ENCODE data around the gene PLXNA3. TPM values are rescaled to one million over a fixed set of nuclear protein-coding genes. Genes with fewer than 3 reads are reported as not detected.

The PLXNA3 gene
- total RNA-seq, 2 experiments from 2014 or later, result 23.2 to 25.3 TPM

GRCh38 chrX:154426916-154427770, 30.9 kb upstream of the PLXNA3 start:
- no peak for DNase-seq
- Mint-ChIP-seq H3K36me3 (ENCODE audit: low read depth) (no peaks in the 10 kb centered on the region), H3K4me3 (peak overlapping the region; percentile 77), H3K27ac (no peak overlapping the region), H3K4me1 (peaks cover 26% of the 10 kb centered on the region), H3K27me3 (no peaks in the 10 kb centered on the region), H3K9me3 (ENCODE audit: low read depth) (no peaks in the 10 kb centered on the region)
- intact Hi-C loops (cut with DNase I, micrococcal nuclease), result loop anchor here in 1 of 2 experiments (5.0 kb wide), 1 partner anchor 455 kb away; the partner anchor contains the start of genes HCFC1 and TMEM187
- ChIA-PET CTCF (interaction anchor here (0.8 kb wide), 1 partner anchor 100 kb away, joined by 3 read pairs; no protein-coding TSS in a partner anchor), POLR2A (no interaction called here)
- ATAC-seq, result no peak

GRCh38 chrX:154428176-154429171, 29.6 kb upstream of the PLXNA3 start, which contains the start of gene ATP6AP1:
TSS of gene ATP6AP1 (plus strand) at chrX:154428677. CDS start at chrX:154428693, 16 bp downstream.
- Mint-ChIP-seq H3K27me3 (no peaks in the 10 kb centered on the region), H3K36me3 (ENCODE audit: low read depth) (peaks cover 2% of the 10 kb centered on the region), H3K4me3 (peak within 1 kb of the TSS; percentile 77), H3K9me3 (ENCODE audit: low read depth) (no peaks in the 10 kb centered on the region), H3K4me1 (peaks cover 26% of the 10 kb centered on the region), H3K27ac (peak within 1 kb of the TSS; percentile 65)
- ChIA-PET CTCF (interaction anchor here (0.5 to 0.7 kb wide), 2 partner anchors 31 to 792 kb away, joined by 3 to 4 read pairs; no protein-coding TSS in a partner anchor), POLR2A (interaction anchor here (1.0 kb wide), 1 partner anchor 17 kb away, joined by 4 read pairs; the partner anchor contains the start of gene TAFAZZIN)
- DNase-seq (peak; percentile 94), ATAC-seq (peak; percentile 99)
- intact Hi-C loops (cut with DNase I, micrococcal nuclease), result loop anchor here (1.0 to 5.0 kb wide), 5 partner anchors 16 to 456 kb away; partner anchors contain the start of genes HCFC1 (in 1 of the 2), RPL10 (in 1 of the 2), SLC10A3 (in 1 of the 2) and TAFAZZIN (in 1 of the 2)

- ChIA-PET CTCF (interaction anchor here (0.7 to 1.0 kb wide), 2 partner anchors 32 to 107 kb away, joined by 3 read pairs; no protein-coding TSS in a partner anchor), POLR2A (no interaction called here)
- Mint-ChIP-seq H3K27ac (peak overlapping the region; percentile 65), H3K36me3 (ENCODE audit: low read depth) (peaks cover 2% of the 10 kb centered on the region), H3K27me3 (no peaks in the 10 kb centered on the region), H3K4me1 (peaks cover 24% of the 10 kb centered on the region), H3K9me3 (ENCODE audit: low read depth) (no peaks in the 10 kb centered on the region), H3K4me3 (peak overlapping the region; percentile 77)
- DNase-seq (peak; percentile 16), ATAC-seq (no peak)
- intact Hi-C loops (cut with DNase I, micrococcal nuclease), result loop anchor here (2.0 to 5.0 kb wide), 4 partner anchors 17 to 457 kb away; partner anchors contain the start of genes HCFC1 (in 1 of the 2), RPL10 (in 1 of the 2), SLC10A3 (in 1 of the 2) and TMEM187 (in 1 of the 2)
Measured at GRCh38 chrX:154429711-154430110, 28.4 kb upstream of the PLXNA3 start.

GRCh38 chrX:154430479-154430878, 27.6 kb upstream of the PLXNA3 start:
- ATAC-seq (no peak), DNase-seq (no peak)
- Mint-ChIP-seq H3K27ac (peak overlapping the region; percentile 2), H3K27me3 (no peaks in the 10 kb centered on the region), H3K4me1 (peaks cover 24% of the 10 kb centered on the region), H3K9me3 (ENCODE audit: low read depth) (no peaks in the 10 kb centered on the region), H3K4me3 (peak overlapping the region; percentile 5), H3K36me3 (ENCODE audit: low read depth) (peaks cover 3% of the 10 kb centered on the region)
- CTCF ChIA-PET, result no interaction called here
- POLR2A ChIA-PET, result no interaction called here
- intact Hi-C loops (cut with DNase I, micrococcal nuclease), result no loop called here

- ATAC-seq (no peak), DNase-seq (no peak)
- ChIA-PET CTCF (interaction anchor here (0.5 kb wide), 1 partner anchor 27 kb away, joined by 3 read pairs; no protein-coding TSS in a partner anchor), POLR2A (no interaction called here)
- peak overlapping the region; percentile 2 for H3K27ac Mint-ChIP-seq
- no peaks in the 10 kb centered on the region for H3K9me3 Mint-ChIP-seq (ENCODE audit: low read depth)
- H3K4me1 Mint-ChIP-seq, result peaks cover 24% of the 10 kb centered on the region
- no peaks in the 10 kb centered on the region for H3K27me3 Mint-ChIP-seq
- H3K36me3 Mint-ChIP-seq (ENCODE audit: low read depth), result peaks cover 6% of the 10 kb centered on the region
- peak overlapping the region; percentile 5 for H3K4me3 Mint-ChIP-seq
- intact Hi-C loops (cut with DNase I, micrococcal nuclease), result no loop called here
Measured at GRCh38 chrX:154430916-154431315, 27.2 kb upstream of the PLXNA3 start.

GRCh38 chrX:154431341-154431740, 26.7 kb upstream of the PLXNA3 start:
- Mint-ChIP-seq H3K4me3 (no peak overlapping the region), H3K27ac (no peak overlapping the region), H3K9me3 (ENCODE audit: low read depth) (no peaks in the 10 kb centered on the region), H3K27me3 (no peaks in the 10 kb centered on the region), H3K36me3 (ENCODE audit: low read depth) (peaks cover 6% of the 10 kb centered on the region), H3K4me1 (peaks cover 26% of the 10 kb centered on the region)
- ATAC-seq, result no peak
- no peak for DNase-seq
- ChIA-PET CTCF (interaction anchor here (0.5 kb wide), 1 partner anchor 27 kb away, joined by 3 read pairs; no protein-coding TSS in a partner anchor), POLR2A (no interaction called here)
- intact Hi-C loops (cut with DNase I, micrococcal nuclease), result no loop called here

- no peaks in the 10 kb centered on the region for H3K27me3 Mint-ChIP-seq
- H3K27ac Mint-ChIP-seq, result no peak overlapping the region
- POLR2A ChIA-PET, result no interaction called here
- intact Hi-C loops (cut with DNase I, micrococcal nuclease), result no loop called here
- CTCF ChIA-PET, result no interaction called here
- H3K4me3 Mint-ChIP-seq, result no peak overlapping the region
- ATAC-seq, result no peak
- H3K36me3 Mint-ChIP-seq (ENCODE audit: low read depth), result peaks cover 6% of the 10 kb centered on the region
- H3K4me1 Mint-ChIP-seq, result peaks cover 27% of the 10 kb centered on the region
- no peak for DNase-seq
- no peaks in the 10 kb centered on the region for H3K9me3 Mint-ChIP-seq (ENCODE audit: low read depth)
Measured at GRCh38 chrX:154432210-154432609, 25.9 kb upstream of the PLXNA3 start.

- POLR2A ChIA-PET, result no interaction called here
- intact Hi-C loops (cut with DNase I, micrococcal nuclease), result no loop called here
- Mint-ChIP-seq H3K27me3 (no peaks in the 10 kb centered on the region), H3K4me1 (peaks cover 23% of the 10 kb centered on the region), H3K36me3 (ENCODE audit: low read depth) (peaks cover 10% of the 10 kb centered on the region), H3K27ac (no peak overlapping the region), H3K4me3 (no peak overlapping the region), H3K9me3 (ENCODE audit: low read depth) (no peaks in the 10 kb centered on the region)
- no peak for DNase-seq
- no peak for ATAC-seq
- CTCF ChIA-PET, result no interaction called here
Measured at GRCh38 chrX:154433605-154434004, 24.5 kb upstream of the PLXNA3 start.

GRCh38 chrX:154434394-154435168, 23.5 kb upstream of the PLXNA3 start:
- no peak for ATAC-seq
- intact Hi-C loops (cut with DNase I, micrococcal nuclease), result no loop called here

GRCh38 chrX:154435171-154435733, 22.8 kb upstream of the PLXNA3 start:
- H3K27me3 Mint-ChIP-seq, result no peaks in the 10 kb centered on the region
- DNase-seq (no peak), ATAC-seq (no peak)
- no peak overlapping the region for H3K4me3 Mint-ChIP-seq
- H3K4me1 Mint-ChIP-seq, result peaks cover 20% of the 10 kb centered on the region
- intact Hi-C loops (cut with DNase I, micrococcal nuclease), result no loop called here
- ChIA-PET CTCF (no interaction called here), POLR2A (no interaction called here)
- H3K9me3 Mint-ChIP-seq (ENCODE audit: low read depth), result no peaks in the 10 kb centered on the region
- H3K27ac Mint-ChIP-seq, result no peak overlapping the region
- peaks cover 14% of the 10 kb centered on the region for H3K36me3 Mint-ChIP-seq (ENCODE audit: low read depth)

More at GRCh38 chrX:154434394-154435168, 23.5 kb upstream of the PLXNA3 start:
- Mint-ChIP-seq H3K4me1 (peaks cover 21% of the 10 kb centered on the region), H3K4me3 (no peak overlapping the region), H3K27me3 (no peaks in the 10 kb centered on the region), H3K27ac (no peak overlapping the region), H3K36me3 (ENCODE audit: low read depth) (peaks cover 14% of the 10 kb centered on the region), H3K9me3 (ENCODE audit: low read depth) (no peaks in the 10 kb centered on the region)
- POLR2A ChIA-PET, result interaction anchor here (0.6 kb wide), 1 partner anchor 11 kb away, joined by 3 read pairs; no protein-coding TSS in a partner anchor
- DNase-seq, result no peak
- CTCF ChIA-PET, result no interaction called here
